ENCODE results near the gene ARHGAP22. TPM values are rescaled to one million over a fixed set of nuclear protein-coding genes. Genes with fewer than 3 reads are reported as not detected.

Gene ARHGAP22
- total RNA-seq, 3 donors from 2014 or later (not counting 1 experiment from before 2014, with no cell fraction given) = 0.21 to 0.40 TPM; not detected in 1

- no peaks in the 10 kb centered on the region for H3K27me3 ChIP-seq (ENCODE audit: control insufficient read depth, insufficient read depth, low read length)
- H3K4me1 ChIP-seq (ENCODE audit: control insufficient read depth, insufficient read depth, low read length) = peaks cover 19% of the 10 kb centered on the region
- H3K4me3 ChIP-seq (ENCODE audit: low read length) = no peak overlapping the region
- Mint-ChIP-seq H3K9me3 (no peaks in the 10 kb centered on the region), H3K27ac (no peak overlapping the region), H3K4me1 (peaks cover 12 to 15% of the 10 kb centered on the region in 2 donors), H3K36me3 (no peaks in the 10 kb centered on the region), H3K27me3 (ENCODE audit: low read depth in 2 of 2) (peaks cover 6 to 8% of the 10 kb centered on the region in 2 donors), H3K4me3 (no peak overlapping the region)
- intact Hi-C loops (cut with micrococcal nuclease) = no loop called here
- H3K36me3 ChIP-seq (ENCODE audit: control insufficient read depth, insufficient read depth, low read length) = no peaks in the 10 kb centered on the region
- whole genome bisulfite sequencing (ENCODE audit: insufficient coverage) = 100% methylated on average over 1 of the region's 1 CpG
- TF ChIP-seq CTCF (IDR thresholded peaks at IDR 0.05) = no peak
- H3K9me3 ChIP-seq (ENCODE audit: control insufficient read depth, insufficient read depth, low read length) = no peaks in the 10 kb centered on the region
- H3K27ac ChIP-seq (ENCODE audit: low read length) = no peak overlapping the region
- ATAC-seq = no peak
- no peak for DNase-seq
Observed at GRCh38 chr10:48632166-48632565, 27.3 kb upstream of the ARHGAP22 start.

GRCh38 chr10:48627984-48628609, 23.2 kb upstream of the ARHGAP22 start:
- ATAC-seq = peak in 1 of 3 donors; percentile 26
- peaks cover 0 to 5% of the 10 kb centered on the region in 2 donors for H3K27me3 Mint-ChIP-seq (ENCODE audit: low read depth in 2 of 2)
- 91% methylated on average over 2 of the region's 2 CpGs for WGBS (ENCODE audit: insufficient coverage)

GRCh38 chr10:48626986-48627731, 22.3 kb upstream of the ARHGAP22 start:
- Mint-ChIP-seq H3K36me3 (no peaks in the 10 kb centered on the region), H3K9me3 (no peaks in the 10 kb centered on the region), H3K4me3 (no peak overlapping the region), H3K27ac (no peak overlapping the region), H3K27me3 (ENCODE audit: low read depth in 2 of 2) (peaks cover 0 to 5% of the 10 kb centered on the region in 2 donors), H3K4me1 (no peaks in the 10 kb centered on the region)
- TF ChIP-seq CTCF (IDR thresholded peaks at IDR 0.05) = no peak
- no peaks in the 10 kb centered on the region for H3K27me3 ChIP-seq (ENCODE audit: control insufficient read depth, insufficient read depth, low read length)
- 95% methylated on average over 11 of the region's 11 CpGs for WGBS (ENCODE audit: insufficient coverage)
- no peak overlapping the region for H3K27ac ChIP-seq (ENCODE audit: low read length)
- no peaks in the 10 kb centered on the region for H3K9me3 ChIP-seq (ENCODE audit: control insufficient read depth, insufficient read depth, low read length)
- no peak overlapping the region for H3K4me3 ChIP-seq (ENCODE audit: low read length)
- no peak for DNase-seq
- H3K36me3 ChIP-seq (ENCODE audit: control insufficient read depth, insufficient read depth, low read length) = no peaks in the 10 kb centered on the region
- no peak for ATAC-seq
- intact Hi-C loops (cut with micrococcal nuclease) = no loop called here
- peaks cover 4% of the 10 kb centered on the region for H3K4me1 ChIP-seq (ENCODE audit: control insufficient read depth, insufficient read depth, low read length)

More at GRCh38 chr10:48627984-48628609, 23.2 kb upstream of the ARHGAP22 start:
- Histone ChIP-seq H3K9me3 (ENCODE audit: control insufficient read depth, insufficient read depth, low read length) (no peaks in the 10 kb centered on the region), H3K4me1 (ENCODE audit: control insufficient read depth, insufficient read depth, low read length) (peaks cover 4% of the 10 kb centered on the region), H3K36me3 (ENCODE audit: control insufficient read depth, insufficient read depth, low read length) (no peaks in the 10 kb centered on the region), H3K27ac (ENCODE audit: low read length) (no peak overlapping the region), H3K4me3 (ENCODE audit: low read length) (no peak overlapping the region), H3K27me3 (ENCODE audit: control insufficient read depth, insufficient read depth, low read length) (no peaks in the 10 kb centered on the region)
- Mint-ChIP-seq H3K4me1 (no peaks in the 10 kb centered on the region), H3K9me3 (no peaks in the 10 kb centered on the region), H3K36me3 (no peaks in the 10 kb centered on the region), H3K27ac (no peak overlapping the region), H3K4me3 (no peak overlapping the region)
- intact Hi-C loops (cut with micrococcal nuclease) = no loop called here
- no peak for DNase-seq
- no peak for TF ChIP-seq CTCF (IDR thresholded peaks at IDR 0.05)
